ENCODE results near the gene LILRB5. TPM values are rescaled to one million over a fixed set of nuclear protein-coding genes. Genes with fewer than 3 reads are reported as not detected.

Gene LILRB5
- total RNA-seq, 1 donor, result not detected

DNA sequence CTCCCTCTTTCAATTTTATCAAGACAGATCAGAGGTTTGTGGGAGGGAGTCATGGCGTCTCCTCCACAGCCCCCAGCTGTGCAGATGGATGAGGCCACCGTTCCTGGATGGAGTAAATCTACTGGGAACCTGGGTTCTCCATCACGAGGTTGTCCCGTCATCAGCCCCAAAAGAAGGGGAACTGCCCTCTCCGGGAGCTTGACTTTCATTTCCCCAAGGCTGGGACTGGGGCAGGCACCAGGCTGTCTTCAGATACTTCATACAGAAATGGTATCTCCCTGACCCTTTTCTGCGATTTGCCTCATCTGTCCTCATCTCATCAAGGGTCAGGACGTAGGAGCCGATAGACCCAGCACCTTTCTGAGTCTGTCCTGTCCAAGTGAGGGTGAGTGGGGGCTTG is 14.0 kb upstream of the LILRB5 start:
- no peak for DNase-seq (ENCODE audit: low read depth)
- H3K4me3 ChIP-seq (ENCODE audit: low read depth, low read length), result no peak overlapping the region
- TF ChIP-seq, protein P1, sequence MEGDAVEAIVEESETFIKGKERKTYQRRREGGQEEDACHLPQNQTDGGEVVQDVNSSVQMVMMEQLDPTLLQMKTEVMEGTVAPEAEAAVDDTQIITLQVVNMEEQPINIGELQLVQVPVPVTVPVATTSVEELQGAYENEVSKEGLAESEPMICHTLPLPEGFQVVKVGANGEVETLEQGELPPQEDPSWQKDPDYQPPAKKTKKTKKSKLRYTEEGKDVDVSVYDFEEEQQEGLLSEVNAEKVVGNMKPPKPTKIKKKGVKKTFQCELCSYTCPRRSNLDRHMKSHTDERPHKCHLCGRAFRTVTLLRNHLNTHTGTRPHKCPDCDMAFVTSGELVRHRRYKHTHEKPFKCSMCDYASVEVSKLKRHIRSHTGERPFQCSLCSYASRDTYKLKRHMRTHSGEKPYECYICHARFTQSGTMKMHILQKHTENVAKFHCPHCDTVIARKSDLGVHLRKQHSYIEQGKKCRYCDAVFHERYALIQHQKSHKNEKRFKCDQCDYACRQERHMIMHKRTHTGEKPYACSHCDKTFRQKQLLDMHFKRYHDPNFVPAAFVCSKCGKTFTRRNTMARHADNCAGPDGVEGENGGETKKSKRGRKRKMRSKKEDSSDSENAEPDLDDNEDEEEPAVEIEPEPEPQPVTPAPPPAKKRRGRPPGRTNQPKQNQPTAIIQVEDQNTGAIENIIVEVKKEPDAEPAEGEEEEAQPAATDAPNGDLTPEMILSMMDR (IDR thresholded peaks at IDR 0.05; ENCODE audit: insufficient read depth, low read length), result no peak

DNA sequence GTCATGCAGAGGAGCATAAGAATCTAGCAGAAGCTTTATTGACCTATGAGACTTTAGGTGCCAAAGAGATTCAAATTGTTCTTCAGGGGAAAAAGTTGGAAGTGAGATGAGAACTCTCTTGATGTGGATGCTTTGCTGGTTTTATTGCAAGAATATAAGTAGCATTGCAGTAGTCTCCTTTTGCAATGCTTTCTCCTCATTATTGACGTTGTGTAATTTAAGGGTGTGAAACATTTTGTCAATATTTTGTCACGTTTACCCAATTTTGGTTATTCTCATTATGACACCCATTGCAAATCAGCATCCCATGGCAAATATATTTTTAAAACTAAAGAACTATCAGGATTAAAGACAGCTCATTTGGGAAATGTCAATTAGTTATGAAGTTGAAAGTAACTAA is 11.9 kb upstream of the LILRB5 start:
- H3K4me3 ChIP-seq (ENCODE audit: low read depth, low read length), result no peak overlapping the region
- TF ChIP-seq, protein P1 (IDR thresholded peaks at IDR 0.05; ENCODE audit: insufficient read depth, low read length), result no peak
- DNase-seq (ENCODE audit: low read depth), result no peak

DNA sequence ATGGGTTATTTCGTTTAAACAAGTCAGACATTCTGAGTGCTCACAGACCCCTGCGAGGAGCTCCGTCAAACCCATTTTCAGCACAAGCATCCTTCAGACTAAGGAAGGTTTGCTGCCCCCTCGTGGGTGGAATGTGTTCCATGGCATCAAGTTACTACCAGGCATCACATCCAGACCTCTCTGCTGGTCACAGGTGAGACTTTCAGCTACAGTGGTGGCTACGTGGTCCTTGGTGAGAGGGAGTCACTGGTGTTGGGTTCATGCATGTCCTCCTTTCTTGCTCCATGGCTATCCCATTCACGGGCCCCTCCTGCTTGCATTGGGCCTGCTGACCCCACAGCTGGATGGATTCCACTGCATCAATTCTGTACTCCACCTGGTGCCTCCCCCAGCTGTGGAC is 9.1 kb upstream of the LILRB5 start:
- DNase-seq (ENCODE audit: low read depth), result peak; percentile 68
- TF ChIP-seq, protein P1 (IDR thresholded peaks at IDR 0.05; ENCODE audit: insufficient read depth, low read length), result peak; percentile 65
- H3K4me3 ChIP-seq (ENCODE audit: low read depth, low read length), result no peak overlapping the region

DNA sequence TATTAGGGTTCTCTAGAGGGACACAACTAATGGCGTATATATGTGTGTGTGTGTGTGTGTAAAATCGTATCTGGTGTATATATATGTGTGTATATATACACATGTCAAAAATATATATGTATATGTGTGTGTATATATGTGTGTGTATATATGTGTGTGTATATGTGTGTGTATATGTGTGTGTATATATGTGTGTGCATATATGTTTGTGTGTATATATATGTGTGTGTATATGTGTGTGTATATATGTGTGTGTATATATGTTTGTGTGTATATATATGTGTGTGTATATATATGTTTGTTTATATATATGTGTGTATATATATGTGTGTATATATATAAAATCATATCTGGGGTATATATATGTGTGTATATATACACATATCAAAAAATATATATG is 5.4 kb upstream of the LILRB5 start:
- DNase-seq (ENCODE audit: low read depth), result no peak
- TF ChIP-seq, protein P1 (IDR thresholded peaks at IDR 0.05; ENCODE audit: insufficient read depth, low read length), result no peak
- H3K4me3 ChIP-seq (ENCODE audit: low read depth, low read length), result no peak overlapping the region

DNA sequence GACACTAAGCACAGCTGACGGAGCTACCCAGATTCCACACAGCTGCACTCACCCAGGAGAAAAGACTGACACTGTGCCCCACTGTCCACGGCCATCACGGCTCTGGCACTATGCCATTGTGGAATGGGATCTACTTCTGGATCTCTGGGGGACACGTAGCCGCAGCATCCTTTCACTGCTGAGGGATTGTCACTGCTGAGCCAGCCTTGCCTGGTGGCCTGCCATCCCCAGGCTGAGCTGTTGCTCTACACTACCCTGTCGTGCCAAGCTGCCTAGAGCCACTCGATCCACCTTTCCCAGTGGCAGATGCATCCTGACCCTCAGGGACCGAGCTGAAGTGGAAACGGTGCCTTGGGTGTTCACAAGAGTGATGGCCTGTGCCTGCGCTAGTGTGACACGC is 5.0 kb upstream of the LILRB5 start:
- TF ChIP-seq, protein P1 (IDR thresholded peaks at IDR 0.05; ENCODE audit: insufficient read depth, low read length), result no peak
- no peak for DNase-seq (ENCODE audit: low read depth)
- H3K4me3 ChIP-seq (ENCODE audit: low read depth, low read length), result no peak overlapping the region

DNA sequence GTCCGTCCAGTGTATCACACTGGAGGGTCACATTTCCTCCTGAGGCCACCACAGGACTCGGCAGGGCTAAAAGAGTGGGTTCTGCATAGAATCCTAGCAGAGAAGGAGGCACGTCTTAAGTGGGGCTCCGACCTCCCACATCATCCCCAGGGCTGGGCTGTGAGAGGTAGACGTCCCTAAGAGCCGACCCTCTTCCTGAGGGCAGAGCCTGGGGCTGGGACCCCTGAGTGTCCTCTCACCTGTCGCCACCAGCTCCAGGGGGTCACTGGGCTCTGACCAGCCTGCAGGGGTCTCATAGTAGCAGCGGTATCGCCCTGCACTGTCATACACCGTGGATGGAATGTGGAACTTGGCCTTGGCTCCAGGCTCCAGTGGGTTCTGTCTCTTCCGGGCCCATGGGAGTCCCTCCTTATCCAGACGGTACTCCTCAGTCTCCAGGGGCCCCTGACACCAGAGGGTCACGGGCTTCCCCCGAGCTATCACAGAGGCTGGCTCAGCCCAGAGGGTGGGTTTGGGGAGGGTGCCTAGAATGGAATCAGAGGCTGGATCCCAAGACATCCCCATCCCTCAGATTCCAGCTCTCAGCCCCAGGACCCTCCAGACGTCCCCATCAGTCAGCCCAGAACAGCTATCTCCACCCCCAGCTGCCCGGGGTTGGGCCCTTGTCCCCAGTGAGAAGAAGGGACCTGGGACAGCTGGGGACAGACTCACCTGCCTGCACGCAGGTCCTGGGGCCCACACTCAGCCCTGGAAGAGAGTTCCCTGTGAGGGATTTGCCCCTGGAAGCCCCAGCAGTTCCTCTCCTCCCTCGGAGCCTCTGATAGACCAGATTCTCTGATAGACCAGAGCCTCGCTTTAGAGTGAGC is 590 bp downstream of the LILRB5 start:
- DNase-seq (ENCODE audit: low read depth), result no peak
- H3K4me3 ChIP-seq (ENCODE audit: low read depth, low read length), result no peak overlapping the region
- TF ChIP-seq, protein P1 (IDR thresholded peaks at IDR 0.05; ENCODE audit: insufficient read depth, low read length), result no peak

Measured in fibroblast of the aortic adventitia (primary cell).